IPS-18c (cell line): ENCODE measurements around the gene NANOS1.
A peak's percentile ranks its signal among the peaks of the same experiment; 100 is the strongest.

Experiments used
- H3K4me3 ChIP-seq: 2 replicates; pipeline ENCODE4 v1.7.0; 2013; ENCODE audit warnings: low read depth, mild to moderate bottlenecking, low read length, moderate library complexity; ENCODE audit not compliant: insufficient read depth
- H3K9me3 ChIP-seq: one replicate; pipeline ENCODE4 v1.6.1; 2013; ENCODE audit warnings: mild to moderate bottlenecking, low read length, moderate library complexity; ENCODE audit not compliant: control insufficient read depth, insufficient read depth

NANOS1 gene

DNA sequence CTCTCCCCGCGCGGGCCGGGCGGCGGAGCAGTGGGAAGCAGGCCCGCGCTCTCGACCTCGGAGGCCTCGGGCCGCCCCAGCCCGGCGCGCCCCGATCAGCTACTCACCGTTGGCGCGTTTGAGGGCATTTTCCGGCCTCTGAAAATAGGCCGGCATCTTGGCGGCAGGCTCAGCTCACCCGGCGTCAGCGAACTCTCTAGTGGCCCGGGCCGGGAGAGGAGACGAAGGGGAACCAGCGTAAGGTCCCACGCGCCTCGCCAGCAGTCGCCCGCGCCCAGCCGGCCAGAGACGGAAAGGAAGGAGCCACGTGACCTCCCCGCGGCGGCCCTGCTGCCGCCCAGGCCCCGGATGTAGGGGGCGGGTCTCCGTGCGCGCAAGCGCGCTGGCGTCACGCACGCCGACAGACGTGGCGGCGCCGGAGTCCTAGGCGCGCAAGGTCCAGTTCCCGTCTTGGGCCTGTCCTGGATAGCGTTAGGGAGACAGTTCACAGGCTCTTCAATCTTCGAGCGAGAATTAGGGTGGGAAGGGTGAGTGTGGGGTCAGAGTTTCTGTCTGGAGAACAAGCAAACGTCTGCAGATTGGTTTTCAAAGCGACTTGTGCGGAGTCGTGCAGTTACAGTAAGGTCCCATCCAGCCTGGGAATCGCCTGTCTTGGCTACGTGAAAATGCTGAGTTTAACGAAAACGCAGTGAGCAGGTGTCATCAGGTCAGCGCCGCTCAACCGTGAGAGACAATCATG is 51.2 kb downstream of the NANOS1 start, which contains the start of gene EIF3A:
Gene EIF3A, minus strand, starts transcription at position 297 of the 739 bp plus-strand sequence. Its CDS starts 141 bp downstream, at position 156.
- H3K9me3 ChIP-seq, result no peaks in the 10 kb centered on the region
- H3K4me3 ChIP-seq, result peak within 1 kb of the TSS; percentile 98
